Muscle layer of colon (tissue), 2 donors: Measurements from ENCODE around the gene FKBP6.
"Not testable (repeated sequence)": the region's sequence is repeated elsewhere in the genome, so short reads cannot be mapped to it uniquely, and the experiment has no call there.

Experiments used
- H3K27ac ChIP-seq: one replicate; pipeline ENCODE4 v1.7.0; 2013; ENCODE audit warnings: low read depth, mild to moderate bottlenecking, low read length, moderate library complexity
- H3K27me3 ChIP-seq, 2 donors: one replicate each; pipeline ENCODE4 v1.7.0; 2013; ENCODE audit warnings: low read length in 2 of 2, mild to moderate bottlenecking in 2 of 2; ENCODE audit not compliant: insufficient read depth in 2 of 2, control insufficient read depth in 1 of 2
- H3K36me3 ChIP-seq: one replicate; pipeline ENCODE4 v1.7.0; 2013; ENCODE audit warnings: mild to moderate bottlenecking, low read length; ENCODE audit not compliant: insufficient read depth
- H3K4me1 ChIP-seq: one replicate; pipeline ENCODE4 v1.7.0; 2013; ENCODE audit warnings: mild to moderate bottlenecking, low read length; ENCODE audit not compliant: insufficient read depth
- H3K4me3 ChIP-seq, 2 donors: one replicate each; pipeline ENCODE4 v1.7.0; 2013; ENCODE audit warnings: low read length in 2 of 2, low read depth in 1 of 2, mild to moderate bottlenecking in 1 of 2, moderate library complexity in 1 of 2
- H3K9ac ChIP-seq: one replicate; pipeline ENCODE4 v1.7.0; 2013; ENCODE audit warnings: low read length
- H3K9me3 ChIP-seq: one replicate; pipeline ENCODE4 v1.7.0; 2013; ENCODE audit warnings: mild to moderate bottlenecking, low read length
- donor health status: abdominal sarcoma.
- donor health status: Adenocarcinoma of cecum.

Gene FKBP6

DNA sequence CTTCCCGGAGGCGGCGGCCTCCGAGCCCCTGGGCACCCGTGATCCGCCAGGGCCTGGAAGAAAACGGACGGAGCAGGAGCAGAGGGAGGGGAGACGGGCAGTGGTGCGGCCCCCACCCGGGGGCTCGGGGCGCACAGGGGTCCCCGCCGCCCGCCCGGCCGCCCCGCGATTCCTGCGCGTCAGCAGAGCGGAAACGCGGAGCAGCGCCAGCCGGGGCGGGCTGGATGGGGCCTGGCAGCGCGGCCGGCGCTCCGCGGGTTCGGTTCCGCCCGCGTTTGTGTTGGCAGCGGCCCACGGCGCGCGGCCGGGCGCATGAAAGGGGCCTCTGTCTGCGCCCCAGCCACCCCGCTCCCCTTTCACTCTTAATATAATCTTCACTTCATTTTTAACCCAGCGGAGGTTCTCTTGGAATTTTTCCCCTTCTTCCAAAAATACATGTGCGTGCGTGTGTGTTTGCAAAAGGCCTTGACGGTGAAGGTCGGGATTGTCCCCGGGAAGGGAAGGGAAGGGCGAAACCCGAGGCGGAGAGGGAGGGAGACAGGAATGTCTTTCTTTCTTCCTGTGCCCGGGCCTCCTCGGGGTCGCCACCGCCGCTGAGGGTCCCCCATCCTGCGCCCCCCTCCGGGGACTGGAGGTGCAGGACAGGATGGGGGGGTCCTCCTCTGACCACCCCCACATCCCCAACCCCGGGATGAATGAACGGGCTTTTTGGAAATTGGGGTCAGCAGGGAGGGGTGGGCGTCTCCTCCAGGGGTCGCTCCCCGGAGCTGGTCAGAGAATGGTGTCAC is 49.6 kb downstream of the FKBP6 start:
- not testable (repeated sequence) for H3K36me3 ChIP-seq, H3K27ac ChIP-seq, H3K4me3 ChIP-seq, H3K9me3 ChIP-seq, H3K9ac ChIP-seq, H3K4me1 ChIP-seq
- peaks cover 0 to 20% of the 10 kb centered on the region in 2 donors for H3K27me3 ChIP-seq

DNA sequence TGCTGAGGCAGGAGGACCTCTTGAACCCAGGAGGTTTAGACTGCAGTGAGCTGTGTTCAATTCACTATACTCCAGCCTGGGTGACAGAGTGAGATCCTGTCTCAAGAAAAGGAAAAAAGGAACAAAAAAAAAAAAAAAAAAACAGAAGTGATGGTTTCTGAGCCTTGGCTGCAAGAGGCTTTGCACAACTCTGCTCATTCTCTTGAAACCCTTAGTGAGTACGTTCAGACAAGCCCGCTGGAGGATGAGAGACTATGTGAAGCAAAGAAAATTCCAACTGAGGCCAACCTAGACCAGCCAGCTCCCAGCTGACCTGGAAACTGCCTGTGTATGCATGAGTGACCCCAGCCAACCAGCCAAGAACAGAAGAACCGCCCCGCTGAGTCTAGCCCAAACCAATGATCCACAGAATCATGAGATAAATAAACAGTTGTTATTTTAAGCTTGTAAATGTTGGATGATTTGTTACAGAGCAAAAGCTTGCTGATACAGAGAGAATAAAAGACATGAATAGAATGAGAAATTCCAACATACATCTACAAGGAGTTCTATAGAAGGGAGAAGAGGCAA is 55.1 kb downstream of the FKBP6 start:
- Histone ChIP-seq H3K27ac (no peak overlapping the region), H3K9me3 (no peaks in the 10 kb centered on the region), H3K27me3 (peaks cover 0 to 7% of the 10 kb centered on the region in 2 donors), H3K36me3 (no peaks in the 10 kb centered on the region), H3K4me3 (no peak overlapping the region), H3K9ac (no peak overlapping the region), H3K4me1 (no peaks in the 10 kb centered on the region)

DNA sequence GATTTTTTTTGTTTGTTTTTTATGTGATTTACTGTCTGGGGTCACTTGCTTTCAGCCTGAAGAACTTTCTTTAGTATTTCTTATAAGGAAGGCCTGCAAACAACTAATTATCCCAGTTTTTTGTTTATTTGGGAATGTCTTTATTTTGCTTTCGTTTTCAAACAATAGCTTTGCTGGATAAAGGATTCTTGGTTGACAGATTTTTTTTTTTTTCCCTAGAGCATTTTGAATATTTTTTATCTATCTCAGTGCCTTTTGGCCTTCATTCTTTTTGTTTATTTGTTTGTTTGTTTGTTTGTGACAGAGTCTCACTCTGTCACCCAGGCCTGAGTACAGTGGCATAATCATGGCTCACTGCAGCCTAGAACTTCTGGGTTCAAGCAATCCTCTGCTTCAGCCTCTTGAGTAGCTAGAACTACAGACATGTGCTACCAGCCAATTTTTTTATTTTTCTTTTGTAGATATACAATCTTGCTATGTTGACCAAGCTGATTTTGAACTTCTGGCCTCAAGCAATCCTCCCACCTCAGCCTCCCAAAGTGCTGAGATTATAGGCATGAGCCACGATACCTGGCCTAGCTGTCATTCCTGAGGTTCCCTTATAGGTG is 59.4 kb downstream of the FKBP6 start:
- H3K9ac ChIP-seq: no peak overlapping the region
- H3K4me3 ChIP-seq: no peak overlapping the region
- peaks cover 7% of the 10 kb centered on the region for H3K9me3 ChIP-seq

DNA sequence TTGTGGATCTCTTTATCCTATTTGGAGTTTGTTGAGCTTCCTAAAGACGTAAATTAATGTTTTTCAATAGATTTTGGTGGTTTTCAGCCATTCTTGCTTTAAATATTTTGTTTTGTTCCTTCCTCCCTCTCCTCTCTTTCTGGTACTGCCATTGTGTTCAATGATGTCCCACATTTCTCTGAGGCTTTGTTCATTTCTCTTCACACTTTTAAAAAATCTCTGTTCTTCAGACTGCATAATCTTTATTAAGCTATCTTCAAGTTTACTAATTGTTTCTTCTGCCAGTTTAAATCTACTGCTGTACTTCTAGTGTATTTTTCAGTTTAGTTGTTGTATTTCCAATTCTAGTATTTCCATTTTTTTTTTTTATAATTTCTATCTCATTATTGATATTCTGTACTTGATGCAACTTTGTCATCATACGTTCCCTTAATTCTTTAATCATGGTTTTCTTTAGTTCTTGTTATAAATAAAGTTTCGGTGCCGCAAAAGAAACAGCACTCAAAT is 60.0 kb downstream of the FKBP6 start:
- Histone ChIP-seq H3K36me3 (no peaks in the 10 kb centered on the region), H3K4me3 (no peak overlapping the region), H3K27me3 (no peaks in the 10 kb centered on the region), H3K4me1 (no peaks in the 10 kb centered on the region), H3K9ac (no peak overlapping the region), H3K27ac (no peak overlapping the region), H3K9me3 (peaks cover 7% of the 10 kb centered on the region)

More for the DNA sequence above, 59.4 kb downstream of the FKBP6 start:
- Histone ChIP-seq H3K27me3 (no peaks in the 10 kb centered on the region), H3K4me1 (no peaks in the 10 kb centered on the region), H3K27ac (no peak overlapping the region), H3K36me3 (no peaks in the 10 kb centered on the region)

DNA sequence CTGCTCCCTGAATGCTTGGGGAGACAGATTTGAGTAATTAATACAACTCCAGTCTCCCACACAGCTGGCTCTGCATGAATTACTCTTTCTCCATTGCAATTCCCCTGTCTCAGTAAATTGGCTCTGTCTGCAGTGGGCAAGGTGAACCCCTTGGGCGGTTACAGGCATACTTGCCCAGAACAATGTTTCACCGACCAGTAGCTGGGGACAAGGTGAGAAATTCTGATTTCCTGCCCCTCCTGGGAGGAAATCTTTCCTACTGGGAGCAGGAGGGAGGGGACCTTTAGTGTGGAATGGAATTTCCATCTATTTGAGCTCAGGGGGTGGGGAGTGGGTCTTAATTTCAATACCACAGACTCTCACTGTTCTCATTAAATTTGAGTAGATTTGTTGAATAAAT is 63.4 kb downstream of the FKBP6 start:
- H3K27ac ChIP-seq: no peak overlapping the region
- no peaks in the 10 kb centered on the region for H3K27me3 ChIP-seq
- H3K36me3 ChIP-seq: no peaks in the 10 kb centered on the region
- H3K4me1 ChIP-seq: no peaks in the 10 kb centered on the region
- H3K4me3 ChIP-seq: no peak overlapping the region
- H3K9me3 ChIP-seq: peaks cover 7% of the 10 kb centered on the region
- H3K9ac ChIP-seq: no peak overlapping the region

DNA sequence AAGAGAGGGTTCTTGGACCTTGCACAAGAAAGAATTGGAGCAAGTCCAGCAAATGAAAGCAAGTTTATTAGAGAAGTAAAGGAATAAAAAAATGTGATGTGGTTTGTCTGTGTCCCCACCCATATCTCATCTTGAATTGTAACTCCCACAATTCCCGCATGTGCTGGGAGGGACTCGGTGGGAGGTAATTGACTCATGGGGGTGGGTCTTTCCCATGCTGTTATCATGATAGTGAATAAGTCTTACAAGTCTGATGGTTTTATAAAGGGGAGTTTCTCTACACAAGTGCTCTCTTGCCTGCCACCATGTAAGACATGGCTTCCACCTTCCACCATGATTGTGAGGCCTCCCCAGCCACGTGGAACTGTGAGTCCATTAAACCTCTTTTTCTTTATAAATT is 66.5 kb downstream of the FKBP6 start:
- H3K36me3 ChIP-seq: no peaks in the 10 kb centered on the region
- peaks cover 7% of the 10 kb centered on the region for H3K4me1 ChIP-seq
- no peaks in the 10 kb centered on the region for H3K27me3 ChIP-seq
- H3K27ac ChIP-seq: no peak overlapping the region
- no peak overlapping the region for H3K9ac ChIP-seq
- H3K9me3 ChIP-seq: peaks cover 6% of the 10 kb centered on the region
- no peak overlapping the region for H3K4me3 ChIP-seq

GRCh38 chr7:73395538-73396503 is 67.9 kb downstream of the FKBP6 start:
- H3K27me3 ChIP-seq: no peaks in the 10 kb centered on the region
- H3K27ac ChIP-seq: no peak overlapping the region
- H3K9ac ChIP-seq: no peak overlapping the region
- H3K9me3 ChIP-seq: no peaks in the 10 kb centered on the region
- peaks cover 7% of the 10 kb centered on the region for H3K4me1 ChIP-seq
- H3K4me3 ChIP-seq: no peak overlapping the region
- no peaks in the 10 kb centered on the region for H3K36me3 ChIP-seq

- no peaks in the 10 kb centered on the region for H3K27me3 ChIP-seq
- H3K4me3 ChIP-seq: no peak overlapping the region
Observed at GRCh38 chr7:73397521-73398281, 69.7 kb downstream of the FKBP6 start.

GRCh38 chr7:73399185-73400050 is 71.5 kb downstream of the FKBP6 start:
- H3K4me3 ChIP-seq, H3K9me3 ChIP-seq, H3K36me3 ChIP-seq, H3K27ac ChIP-seq, H3K4me1 ChIP-seq, H3K27me3 ChIP-seq, H3K9ac ChIP-seq: not testable (repeated sequence)

More at GRCh38 chr7:73397521-73398281, 69.7 kb downstream of the FKBP6 start:
- no peak overlapping the region for H3K27ac ChIP-seq
- H3K9ac ChIP-seq: no peak overlapping the region
- H3K36me3 ChIP-seq: no peaks in the 10 kb centered on the region
- H3K9me3 ChIP-seq: no peaks in the 10 kb centered on the region
- H3K4me1 ChIP-seq: peaks cover 7% of the 10 kb centered on the region

- not testable (repeated sequence) for H3K4me1 ChIP-seq, H3K9ac ChIP-seq, H3K36me3 ChIP-seq, H3K27ac ChIP-seq, H3K27me3 ChIP-seq, H3K4me3 ChIP-seq, H3K9me3 ChIP-seq
Observed at GRCh38 chr7:73404860-73405259, 76.9 kb downstream of the FKBP6 start.
